HL-60/S4 treated with retinoic acid at 250 ng/mL for 4 days and 3 days (cell line): ENCODE measurements around the gene BCL7B.
"Not testable (repeated sequence)": the region's sequence is repeated elsewhere in the genome, so short reads cannot be mapped to it uniquely, and the experiment has no call there.

Source experiments
- in situ Hi-C: fragments of 300-500 bp; cut with MboI; formaldehyde crosslinking; loops from 2 replicates; pipeline ENCODE4 v1.7.0; 2022; ENCODE audit warnings: low sequenced_read_pairs

The BCL7B gene

DNA sequence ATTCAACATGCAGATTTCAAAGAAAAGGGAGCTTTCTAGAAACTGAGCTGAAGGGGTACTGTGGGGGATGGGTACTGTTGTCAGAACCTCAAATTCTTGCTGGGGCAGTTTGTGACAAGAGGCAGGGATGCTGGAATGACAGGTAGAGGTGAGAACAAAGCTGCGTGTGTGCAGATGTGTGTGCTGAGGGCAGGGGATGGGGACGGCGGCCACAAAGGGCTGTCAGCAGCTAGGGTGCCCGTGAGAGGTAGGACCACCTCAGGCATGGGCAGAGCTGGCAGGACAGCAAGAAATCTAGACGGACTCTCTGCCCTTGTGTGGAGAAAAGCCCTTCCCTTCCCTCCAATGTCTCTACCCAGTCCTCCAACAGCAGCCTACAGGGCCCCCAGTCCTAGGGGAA, 21.0 kb downstream of the BCL7B start:
- in situ Hi-C loops: no loop called here

DNA sequence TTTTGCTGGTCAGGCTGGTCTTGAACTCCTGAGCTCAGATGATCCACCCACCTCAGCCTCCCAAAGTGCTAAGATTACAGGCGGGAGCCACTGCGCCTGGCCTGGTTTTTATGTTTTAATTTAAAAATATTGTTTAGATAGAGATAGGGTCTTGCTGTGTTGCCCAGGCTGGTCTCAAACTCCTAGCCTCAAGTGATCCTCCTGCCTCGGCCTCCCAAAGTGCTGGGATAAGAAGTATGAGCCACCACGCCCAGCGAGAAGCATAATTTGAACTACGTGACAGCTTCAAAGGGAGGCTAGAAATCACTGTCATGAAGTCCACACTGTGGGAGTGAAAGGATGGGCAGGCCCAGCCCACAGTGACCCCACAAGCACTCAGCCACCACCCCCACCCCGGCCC, 21.6 kb downstream of the BCL7B start:
- in situ Hi-C loops: not testable (repeated sequence)

DNA sequence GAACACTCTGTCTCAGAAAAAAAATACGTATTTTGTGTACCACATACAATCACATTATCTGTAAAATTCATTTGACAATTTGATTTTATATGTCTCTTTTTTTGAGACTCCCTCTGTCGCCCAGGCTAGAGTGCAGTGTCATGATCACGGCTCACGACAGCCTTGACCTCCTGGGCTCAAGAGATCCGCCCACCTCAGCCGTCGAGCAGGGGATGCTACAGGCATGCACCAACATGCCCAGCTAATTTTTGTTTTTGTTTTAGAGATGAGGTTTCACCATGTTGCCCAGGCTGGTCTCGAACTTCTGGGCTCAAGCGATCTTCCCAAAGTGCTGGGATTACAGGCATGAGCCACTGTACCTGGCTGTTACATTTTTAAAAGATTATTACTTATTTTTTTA, 23.7 kb downstream of the BCL7B start:
- in situ Hi-C loops: no loop called here

DNA sequence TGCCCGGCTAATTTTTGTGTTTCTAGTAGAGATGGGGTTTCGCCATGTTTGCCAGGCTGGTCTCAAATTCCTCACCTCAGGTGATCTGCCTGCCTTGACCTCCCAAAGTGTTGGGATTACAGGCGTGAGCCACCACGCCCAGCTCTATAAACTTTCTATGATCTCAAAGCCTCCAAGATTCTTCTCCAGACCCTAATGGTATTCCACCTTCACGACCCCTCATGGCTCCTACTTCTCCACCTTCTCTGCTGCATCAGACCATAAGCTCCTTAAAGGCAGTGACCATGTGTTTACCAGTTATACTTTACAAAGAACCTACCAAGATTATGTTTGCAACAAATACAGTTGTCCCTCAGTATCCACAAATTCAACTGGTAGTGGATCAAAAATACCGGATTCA, 25.3 kb downstream of the BCL7B start:
- in situ Hi-C loops: no loop called here

DNA sequence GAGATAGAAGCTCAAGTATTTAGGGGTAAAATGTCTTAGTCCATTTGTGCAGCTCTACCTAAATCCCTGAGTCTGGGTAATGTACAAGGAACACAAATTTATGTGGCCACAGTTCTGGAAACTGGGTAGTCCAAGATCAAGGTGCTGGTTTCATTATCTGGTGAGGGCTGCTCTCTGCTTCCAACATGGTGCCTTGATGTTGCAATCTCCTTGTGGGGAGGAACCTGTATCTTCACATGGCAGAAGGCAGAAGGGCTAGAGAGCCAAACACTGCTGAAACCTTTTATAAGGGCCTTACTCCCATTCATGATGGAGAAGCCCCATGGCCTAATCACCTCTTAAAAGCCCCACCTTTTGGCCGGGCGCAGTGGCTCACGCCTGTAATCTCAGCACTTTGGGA, 26.7 kb downstream of the BCL7B start:
- in situ Hi-C loops: no loop called here

DNA sequence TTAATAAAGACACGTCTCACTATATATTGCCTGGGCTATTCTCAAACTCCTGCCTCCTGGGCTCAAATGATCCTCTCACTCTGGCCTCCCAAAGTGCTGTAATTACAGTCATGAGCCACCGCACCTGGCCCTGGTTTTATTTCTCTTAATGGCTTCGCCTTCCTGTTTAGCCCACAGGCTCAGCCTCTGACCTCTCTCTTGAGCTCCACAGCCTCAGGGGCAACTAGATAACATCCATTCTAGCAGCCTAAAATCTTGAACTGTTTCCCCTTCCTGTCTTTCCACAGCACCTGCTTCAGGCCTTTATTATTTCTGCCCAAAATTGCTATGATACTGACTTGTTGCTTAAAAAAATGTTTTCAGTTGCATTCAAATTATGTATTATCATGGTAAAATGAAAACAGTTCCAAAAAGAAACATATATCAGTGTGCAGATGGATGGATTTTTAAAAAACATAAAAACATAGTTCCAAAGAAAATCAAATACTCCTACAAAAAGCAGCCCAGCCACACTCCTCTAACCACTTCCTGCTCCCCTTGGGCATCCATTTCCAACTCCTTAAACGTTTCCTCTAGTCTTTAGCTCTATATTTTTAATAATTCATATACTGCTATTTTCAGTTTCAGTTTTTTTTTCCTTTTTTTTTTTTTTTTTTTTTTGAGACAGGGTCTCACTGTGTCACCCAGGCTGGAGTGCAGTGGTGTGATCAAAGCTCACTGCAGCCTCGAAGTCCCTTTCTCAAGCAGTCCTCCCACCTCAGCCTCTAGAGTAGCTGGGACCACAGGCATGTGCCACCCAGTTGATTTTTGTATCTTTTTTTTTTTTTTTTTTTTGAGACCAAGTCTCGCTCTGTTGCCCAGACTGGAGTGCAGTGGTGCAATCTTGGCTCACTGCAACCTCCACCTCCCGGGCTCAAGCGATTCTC, 30.3 kb downstream of the BCL7B start:
- in situ Hi-C loops: no loop called here

DNA sequence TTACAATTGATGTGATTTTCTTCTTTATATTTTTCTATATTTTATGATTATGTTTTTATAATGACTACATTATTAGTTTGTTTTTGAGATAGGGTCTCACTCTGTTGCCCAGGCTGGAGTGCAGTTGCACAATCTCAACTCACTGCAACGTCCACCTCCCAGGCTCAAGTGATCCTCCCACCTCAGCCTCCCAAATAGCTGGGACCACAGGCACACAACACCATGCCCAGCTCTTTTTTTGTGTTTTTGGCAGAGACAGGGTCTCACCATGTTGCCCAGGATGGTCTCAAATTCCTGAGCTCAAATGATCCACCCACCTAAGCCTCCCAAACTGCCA, 31.4 kb downstream of the BCL7B start:
- in situ Hi-C loops: not testable (repeated sequence)

DNA sequence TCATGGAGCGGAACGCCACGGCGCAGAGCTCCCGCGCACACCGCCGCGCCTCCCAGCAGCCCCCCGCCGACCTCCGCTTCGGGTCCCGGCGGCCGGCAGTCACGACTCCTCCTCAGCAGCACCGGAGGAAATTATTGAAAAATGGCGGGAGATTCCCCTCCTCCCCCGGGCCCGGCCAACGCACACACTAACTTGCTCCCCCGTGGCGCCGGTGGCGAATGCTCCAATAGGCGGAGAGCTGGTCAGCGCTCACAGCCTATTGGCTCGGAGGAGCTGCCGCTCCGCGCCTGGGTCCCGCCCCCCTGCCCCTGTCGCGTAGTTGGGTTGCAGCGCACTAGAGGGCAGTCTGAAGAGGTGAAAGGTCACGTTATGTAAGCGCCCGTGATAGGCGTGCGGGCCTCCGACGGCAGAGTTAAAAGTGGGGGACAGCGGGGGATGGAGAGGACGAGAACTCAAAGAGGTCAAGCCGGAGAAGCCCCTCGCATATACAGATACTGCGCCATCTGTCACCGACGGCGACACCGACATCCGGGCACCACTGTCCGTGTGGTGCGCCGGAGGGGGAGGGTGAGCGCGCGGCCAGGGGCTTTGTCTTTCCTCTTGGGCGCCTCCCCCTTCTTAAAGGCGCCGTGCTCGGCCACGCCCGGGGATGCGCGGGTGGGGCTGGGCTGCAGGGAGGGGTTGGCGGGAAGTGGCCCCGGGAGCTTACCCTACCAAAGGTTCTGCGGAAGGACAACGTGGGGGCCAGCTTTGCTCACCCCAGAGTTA, 35.2 kb downstream of the BCL7B start, which contains the start of gene BAZ1B:
Gene BAZ1B, minus strand, starts transcription at position 189 of the 768 bp plus-strand sequence. CDS start 360 bp downstream, outside the sequence.
- in situ Hi-C loops: no loop called here

DNA sequence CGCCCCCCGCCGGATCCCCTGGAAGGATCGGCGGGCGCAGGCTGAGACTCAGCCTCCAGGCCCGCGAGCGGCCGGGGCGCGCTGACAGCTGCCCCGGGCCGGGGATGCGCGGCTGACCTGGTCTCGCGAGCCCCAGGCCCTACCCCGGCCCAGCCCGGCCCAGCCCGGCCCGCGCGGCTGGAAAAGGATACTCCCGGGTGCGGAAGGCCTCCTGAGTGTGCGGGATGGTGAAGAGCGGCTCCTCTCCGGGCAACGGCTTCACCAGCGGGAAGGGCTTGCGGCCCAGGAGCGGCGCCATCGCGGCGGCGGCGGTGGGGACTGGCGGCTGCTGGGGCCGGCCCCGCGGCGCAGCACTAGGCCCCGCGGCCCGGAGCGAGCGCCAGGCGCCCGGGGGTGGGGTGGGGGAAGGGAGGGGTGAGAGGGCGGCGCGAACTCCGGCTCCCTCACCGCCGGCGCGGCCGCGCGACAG, 35.8 kb downstream of the BCL7B start:
- in situ Hi-C loops: no loop called here

DNA sequence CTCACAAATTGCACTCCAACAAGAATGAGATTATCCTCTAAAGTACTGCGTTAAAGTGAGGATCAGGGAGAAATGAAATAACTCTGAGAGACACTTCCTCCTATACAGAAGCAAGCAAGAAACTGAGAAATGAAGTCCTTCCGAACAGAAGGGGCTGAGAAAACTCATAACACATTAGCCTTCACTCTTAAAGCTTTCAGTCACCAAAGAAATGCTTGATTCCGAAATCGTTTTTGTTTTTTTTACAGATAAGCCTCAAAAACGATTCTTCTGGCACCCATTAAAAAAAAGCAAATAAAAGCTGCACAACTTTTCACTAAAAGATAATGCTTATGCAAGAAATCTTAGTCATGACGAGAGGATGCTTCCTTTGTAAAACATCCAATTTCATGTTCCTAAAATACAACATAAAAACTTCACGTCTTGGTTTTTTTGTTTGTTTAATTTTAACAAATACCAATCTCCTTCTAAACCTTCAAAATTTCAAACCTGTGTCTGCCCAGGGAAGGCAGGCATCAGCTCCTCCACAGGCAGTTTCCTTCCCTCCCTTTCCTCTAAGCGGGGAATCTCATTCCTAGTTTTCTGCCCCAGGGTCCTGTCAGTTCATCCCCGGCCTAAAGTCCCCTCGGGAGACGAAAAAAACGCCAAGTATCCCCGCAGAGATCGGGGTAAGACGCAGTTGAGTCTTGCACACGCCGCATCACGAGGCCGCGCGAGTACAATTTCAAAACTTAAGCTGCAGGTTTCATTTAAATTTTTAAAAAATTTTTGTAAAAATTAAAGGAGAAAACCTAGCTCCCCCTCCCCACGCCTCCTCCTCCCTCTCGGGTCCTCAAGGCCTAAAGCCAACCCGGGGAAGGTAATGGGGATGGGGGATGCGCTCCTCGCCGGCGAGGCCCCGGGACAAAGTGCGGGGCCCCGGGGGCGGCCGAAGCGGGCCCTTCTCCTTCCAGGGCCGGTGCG, 36.5 kb downstream of the BCL7B start:
- in situ Hi-C loops: no loop called here

DNA sequence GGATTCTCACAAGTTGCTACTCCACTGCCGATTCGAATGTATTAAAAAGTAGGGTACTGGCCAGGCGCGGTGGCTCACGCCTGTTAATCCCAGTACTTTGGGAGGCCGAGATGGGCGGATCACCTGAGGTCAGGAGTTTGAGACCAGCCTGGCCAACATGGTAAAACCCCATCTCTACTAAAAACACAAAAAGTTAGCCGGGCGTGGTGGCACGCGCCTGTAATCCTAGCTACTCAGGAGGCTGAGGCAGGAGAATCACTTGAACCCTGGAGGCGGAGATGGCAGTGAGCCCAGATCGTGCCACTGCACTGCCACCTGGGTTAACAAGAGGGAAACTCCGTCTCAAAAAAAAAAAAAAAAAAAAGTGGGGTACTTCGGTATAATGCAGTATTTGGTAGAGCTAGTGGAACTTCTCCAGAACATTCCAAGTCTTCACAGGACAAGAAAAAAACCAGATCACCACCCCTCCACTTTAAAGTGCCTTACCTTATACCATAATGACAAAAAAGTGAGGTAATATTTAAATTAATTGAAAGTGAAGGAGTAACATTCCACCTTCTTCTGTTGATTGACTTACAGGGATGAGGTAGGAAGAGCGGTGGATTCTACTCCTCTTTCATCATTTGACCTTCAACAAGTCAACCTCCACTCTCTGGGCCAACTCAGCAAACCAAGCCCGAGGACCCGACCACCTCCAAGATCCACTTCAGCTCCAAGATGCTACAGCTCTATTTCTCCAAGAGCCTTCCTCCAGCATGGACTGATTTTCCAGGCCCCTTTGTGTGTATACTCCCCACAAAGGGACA, 37.4 kb downstream of the BCL7B start:
- in situ Hi-C loops: no loop called here

DNA sequence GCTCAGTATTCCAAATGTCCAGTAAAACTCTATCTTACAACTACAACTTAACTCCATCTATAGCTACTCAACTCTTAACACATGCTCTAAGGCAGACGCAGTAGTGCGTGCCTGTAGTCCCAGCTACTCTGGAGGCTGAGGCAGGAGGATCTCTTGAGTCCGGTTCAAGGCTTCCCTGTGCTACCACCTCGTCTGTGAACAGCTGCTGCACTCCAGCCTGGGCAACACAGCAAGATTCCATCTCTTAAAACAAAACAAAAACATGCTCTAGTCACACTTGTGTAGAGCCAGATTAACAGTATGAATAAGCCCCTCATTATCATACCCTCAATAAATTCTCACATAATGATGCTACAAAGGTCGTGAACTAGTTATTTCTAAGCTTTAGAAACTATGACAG, 39.0 kb downstream of the BCL7B start:
- in situ Hi-C loops: no loop called here

DNA sequence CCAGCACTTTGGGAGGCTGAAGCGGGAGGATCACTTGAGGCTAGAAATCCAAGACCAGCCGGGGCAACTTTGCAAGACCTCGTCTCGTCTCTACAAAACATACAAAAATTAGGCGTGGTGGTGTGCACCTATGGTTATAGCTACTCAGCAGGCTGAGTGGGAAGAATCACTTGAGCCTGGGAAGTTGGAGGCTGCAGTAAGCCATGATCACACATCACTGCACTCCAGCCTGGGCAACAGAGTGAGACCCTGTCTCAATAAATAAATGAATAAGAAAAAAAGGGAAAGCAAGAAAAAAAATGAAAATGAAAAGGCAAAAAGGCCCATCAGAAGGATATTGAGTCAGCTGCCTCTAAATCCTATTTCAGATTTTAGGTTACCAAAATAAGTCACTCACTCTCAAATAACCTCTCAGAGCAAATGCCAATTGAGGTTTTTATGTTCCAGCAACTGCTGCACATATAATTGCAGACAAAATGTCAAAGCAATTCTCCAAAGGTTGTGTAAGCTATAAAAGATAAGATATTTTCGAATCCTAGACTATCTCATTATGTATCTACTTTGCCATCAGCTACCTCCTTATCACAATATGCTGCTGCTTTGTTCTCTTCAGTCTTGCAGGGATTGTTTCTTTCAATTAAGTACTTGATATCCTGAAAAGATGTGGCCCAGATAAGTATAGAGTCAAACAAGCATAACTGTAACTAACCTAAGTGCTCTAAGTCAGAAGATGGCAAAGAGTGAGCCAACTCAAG, 40.1 kb downstream of the BCL7B start:
- in situ Hi-C loops: no loop called here

DNA sequence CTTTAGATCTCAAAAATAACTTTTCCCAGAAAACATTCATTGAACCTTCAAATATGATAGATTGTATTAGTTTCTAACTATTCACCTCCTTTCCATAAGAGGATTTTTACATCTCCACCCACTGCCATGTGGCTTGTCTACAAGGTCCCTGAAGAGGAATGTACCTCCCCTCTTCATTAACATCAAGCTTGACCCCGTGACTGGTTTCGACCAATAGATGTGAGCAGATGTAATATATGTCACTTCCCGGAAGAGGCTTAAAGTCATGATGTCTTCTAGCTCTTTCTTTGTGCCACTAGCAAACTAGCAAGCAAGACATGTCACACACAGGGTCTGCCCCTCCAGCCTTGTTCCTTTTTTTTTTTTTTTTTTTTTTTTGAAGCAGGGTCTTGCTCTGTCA, 42.3 kb downstream of the BCL7B start:
- in situ Hi-C loops: no loop called here

DNA sequence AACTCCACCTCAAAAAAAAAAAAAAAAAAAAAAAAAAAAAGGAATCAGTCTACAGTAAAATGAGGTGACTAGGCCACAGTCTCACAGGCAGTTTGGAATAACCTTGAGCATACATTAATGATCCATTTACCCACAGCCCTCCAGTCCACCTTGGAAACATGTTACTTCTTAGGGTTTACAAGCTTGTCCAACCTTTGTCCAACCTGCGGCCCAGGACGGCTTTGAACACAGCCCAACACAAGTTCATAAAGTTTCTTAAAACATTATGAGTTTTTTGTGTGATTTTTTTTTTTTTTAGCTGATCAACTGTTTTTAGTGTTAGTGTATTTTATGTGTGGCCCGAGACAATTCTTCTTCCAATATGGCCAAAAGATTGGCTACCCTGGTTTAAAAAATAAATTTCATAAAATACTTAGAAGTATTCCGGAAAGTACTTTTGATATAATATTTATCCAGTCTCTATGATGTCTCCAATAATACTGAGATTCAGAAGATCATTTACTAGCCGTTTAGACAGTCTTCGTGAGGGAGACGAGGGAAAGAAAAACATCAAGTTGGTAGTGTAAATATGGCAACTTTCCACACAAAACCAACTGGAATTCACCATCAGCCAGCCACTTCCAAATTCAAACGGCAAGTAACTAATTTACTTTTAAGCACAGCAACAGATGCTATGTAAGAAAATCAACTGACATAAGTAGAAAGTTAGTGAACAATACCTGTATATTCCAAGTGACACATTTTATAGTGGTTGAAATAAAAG, 45.3 kb downstream of the BCL7B start:
- in situ Hi-C loops: no loop called here

DNA sequence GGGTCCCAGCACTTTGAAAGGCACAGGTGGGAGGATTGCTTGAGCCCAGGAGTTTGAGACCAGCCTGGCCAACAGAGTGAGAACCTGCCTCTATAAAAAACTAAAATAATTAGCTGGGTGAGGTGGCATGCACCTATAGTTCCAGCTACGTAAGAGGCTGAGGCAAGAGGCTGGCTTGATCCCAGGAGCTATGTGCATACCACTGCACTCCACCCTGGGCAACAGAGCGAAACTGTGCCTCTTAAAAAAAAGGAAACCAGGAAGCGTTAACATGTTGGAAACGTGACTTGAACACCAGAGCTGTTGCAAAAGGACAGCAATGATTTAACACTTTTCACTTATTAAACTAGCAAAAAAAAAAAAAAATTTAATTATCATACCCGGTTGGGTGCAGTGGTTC, 48.0 kb downstream of the BCL7B start:
- in situ Hi-C loops: no loop called here

DNA sequence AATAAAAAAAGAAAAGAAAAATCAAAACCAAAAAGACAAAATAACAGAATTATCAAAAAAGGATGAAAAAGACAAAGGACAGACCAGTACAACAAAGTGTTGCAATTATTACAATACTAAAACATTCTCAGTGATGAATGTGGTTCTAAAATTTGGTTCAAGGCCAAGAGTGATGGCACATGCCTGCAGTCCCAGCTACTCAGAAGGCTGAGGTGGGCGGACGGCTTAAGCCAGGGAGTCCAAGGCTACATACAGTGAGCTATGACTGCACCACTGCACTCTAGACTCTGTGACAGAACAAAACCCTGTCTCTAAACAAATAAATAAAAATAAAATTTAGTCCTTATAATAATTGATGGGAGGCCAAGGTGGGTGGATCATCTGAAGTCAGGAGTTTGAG, 49.9 kb downstream of the BCL7B start:
- in situ Hi-C loops: no loop called here

DNA sequence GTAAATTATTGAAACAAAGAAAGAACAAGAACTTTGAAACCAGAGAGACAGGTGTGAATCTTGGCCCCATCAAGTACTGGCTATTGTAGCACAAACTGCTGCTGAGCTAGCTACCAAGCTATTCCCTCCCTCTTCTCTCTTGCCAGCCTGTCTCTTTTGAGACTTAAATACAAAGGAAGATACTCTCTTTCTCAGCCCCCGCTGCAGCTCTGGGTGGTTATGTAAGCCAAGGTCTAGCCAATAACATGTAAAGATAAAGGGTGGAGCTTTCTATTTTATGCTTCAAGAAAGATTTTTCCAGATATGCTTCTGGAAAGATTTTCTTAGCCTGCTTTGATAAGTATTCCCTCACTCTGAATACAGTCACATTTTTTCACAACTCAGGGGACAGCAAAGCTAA, 52.6 kb downstream of the BCL7B start:
- in situ Hi-C loops: no loop called here

DNA sequence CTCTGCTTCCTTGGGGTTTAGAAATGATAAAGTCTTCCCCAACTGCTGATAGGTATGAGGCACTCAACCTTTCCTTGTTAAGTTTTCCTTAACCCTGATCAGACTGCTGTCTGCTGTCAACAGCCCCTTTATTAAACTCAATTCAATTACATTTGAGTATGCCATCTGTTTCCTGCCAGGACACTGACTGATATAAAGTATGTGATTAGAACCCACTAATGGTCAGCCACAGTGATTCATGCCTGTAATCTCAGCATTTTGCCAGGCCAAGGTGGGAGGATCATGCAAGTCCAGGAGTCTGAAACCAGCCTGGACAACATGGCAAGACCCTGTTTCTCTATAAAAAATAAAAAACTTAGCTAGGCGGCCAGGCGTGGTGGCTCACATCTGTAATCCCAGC, 53.5 kb downstream of the BCL7B start:
- in situ Hi-C loops: no loop called here
